Activated CD8-positive, alpha-beta memory T cell treated with anti-CD3 and anti-CD28 coated beads for 4 hours (primary cell): ENCODE measurements around the gene NSG2.

Experiments
- DNase-seq, 2 donors: peaks; one replicate each; pipeline ENCODE4 v3.0.0-alpha.2; 2020; ENCODE audit warnings: low read depth in 2 of 2

The NSG2 gene

DNA sequence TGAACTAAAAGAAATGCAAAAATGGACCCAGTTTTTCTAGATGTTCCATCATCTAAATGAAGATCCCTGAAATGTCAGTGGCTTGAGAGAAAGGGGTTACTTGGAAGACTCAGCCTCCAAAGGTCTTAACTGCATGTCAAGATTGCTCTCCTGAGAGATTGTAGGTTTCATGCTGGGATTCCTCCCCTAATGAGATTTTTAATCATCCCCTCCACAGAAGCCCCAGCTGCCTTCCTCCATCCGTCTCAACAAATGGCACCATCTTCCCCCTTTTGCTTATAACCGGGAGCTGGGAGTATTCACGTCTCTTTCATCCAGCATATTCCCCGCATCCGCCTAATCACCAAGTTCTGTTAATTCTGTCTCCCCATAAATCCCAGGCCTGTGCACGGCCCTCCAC, 104.5 kb downstream of the NSG2 start:
- no peak for DNase-seq

DNA sequence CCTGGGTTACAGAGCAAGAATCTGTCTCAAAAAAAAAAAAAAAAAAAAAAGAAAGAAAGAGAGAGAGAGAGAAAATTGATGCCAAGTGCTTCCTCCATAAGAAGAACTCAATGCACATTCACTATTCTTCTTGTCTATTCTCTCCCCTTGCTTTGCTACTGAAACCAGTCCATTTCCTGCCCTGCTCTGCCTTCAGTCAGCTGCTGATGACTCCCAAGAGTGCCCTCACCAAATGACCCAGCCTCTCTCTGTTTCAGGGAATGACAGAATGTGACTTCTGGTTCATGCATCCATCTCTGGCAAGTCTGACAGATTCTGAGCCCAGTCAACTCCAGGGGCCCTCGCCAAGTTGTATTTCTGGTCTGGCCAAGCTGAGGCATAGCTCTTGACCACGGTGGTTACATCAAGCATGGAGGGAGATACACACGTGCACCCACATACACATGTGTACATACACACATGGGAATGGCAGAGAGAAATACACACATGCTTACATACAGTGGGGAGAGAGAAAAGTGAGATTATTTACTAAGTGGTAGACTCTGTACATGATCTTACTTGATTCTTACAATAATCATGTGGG, 106.2 kb downstream of the NSG2 start:
- no peak for DNase-seq

DNA sequence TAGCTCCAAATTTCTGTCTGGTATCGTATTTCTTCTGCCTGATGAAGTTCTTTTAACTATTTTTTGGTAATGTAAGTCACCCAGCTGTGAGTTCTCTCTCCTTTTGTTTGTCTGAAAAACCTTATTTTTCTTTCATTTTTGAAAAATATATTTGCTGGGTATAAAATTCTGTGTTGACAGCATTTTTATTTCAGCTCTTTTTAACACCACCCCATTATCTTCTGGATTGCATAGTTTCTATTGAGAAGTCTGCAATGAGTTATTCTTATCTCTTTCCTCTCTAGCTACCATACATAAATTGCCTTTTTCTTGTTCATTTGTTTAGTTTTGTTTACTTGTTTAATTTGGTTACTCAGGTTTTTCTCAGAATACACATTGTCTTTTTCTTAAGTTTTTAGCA, 109.1 kb downstream of the NSG2 start:
- no peak for DNase-seq

DNA sequence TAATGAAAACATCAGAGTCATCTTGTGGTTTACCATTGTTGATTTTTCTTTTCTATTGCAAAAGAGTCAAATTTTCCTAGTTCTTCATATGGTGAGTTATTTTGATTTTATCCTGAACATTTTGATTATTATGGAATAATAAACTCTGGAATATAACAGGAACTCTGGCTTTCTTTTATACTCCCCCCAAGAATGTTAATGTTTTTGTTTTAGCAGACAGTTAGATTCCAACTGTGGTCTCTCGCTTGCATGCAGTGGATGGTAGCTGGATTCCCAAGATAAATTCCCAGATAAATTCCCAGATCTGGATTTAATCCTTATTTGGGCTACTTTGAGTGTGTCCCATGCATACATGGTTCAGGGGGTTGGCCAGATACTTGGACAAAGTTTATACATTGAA, 109.8 kb downstream of the NSG2 start:
- no peak for DNase-seq

DNA sequence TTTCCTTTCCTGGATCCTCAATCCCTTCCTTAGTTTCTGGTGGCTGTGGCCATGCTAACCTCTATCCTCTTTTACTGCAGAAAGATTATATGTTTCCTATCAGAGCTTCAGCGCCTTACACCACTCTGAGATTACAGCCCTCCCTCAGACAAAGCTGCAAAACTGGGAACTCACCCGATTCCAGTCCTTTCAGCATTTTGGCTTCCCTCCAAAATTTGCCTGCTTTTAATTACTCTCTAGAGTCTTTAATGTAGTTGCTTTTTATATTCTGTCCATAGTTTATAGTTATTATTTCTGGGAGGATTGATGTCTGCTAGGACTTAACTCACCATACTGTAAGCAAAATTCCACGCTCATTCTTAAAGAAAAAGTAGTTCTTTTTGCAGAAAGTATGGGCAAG, 110.2 kb downstream of the NSG2 start:
- DNase-seq = no peak

DNA sequence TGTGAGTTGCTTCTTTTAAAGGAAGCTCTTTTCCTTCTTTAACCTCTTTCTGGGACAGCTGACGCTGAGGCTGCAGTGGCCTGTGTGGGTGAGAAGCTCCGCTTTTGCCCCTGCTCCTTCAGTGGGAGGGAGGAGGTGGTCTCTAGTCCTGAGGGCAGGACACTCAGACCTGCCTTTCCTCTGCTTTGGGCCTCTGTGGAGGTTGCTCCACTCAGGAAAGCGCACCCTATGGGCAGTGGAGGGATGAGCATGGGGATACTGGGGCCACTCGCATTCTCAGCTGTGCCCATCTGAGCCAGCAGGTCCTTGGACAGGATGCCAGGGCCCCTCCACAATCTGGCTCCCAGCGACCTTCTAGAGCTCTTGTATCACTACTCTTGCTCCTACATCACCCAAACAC, 111.5 kb downstream of the NSG2 start:
- DNase-seq = no peak
